Osteocyte (in vitro differentiated cells): ENCODE results near the gene KMO. TPM values are rescaled to one million over a fixed set of nuclear protein-coding genes. Genes with fewer than 3 reads are reported as not detected.

Experiments
- DNase-seq: peaks from one replicate; pipeline ENCODE4 v3.0.0; 2021; ENCODE audit warnings: mixed read lengths; ENCODE audit not compliant: unreplicated experiment; ENCODE audit errors: extremely low spot score
- H3K27ac Mint-ChIP-seq: one replicate; pipeline ENCODE4 v1.8.0; 2021; ENCODE audit warnings: mild to moderate bottlenecking, mixed read lengths; ENCODE audit not compliant: unreplicated experiment
- H3K27me3 Mint-ChIP-seq: one replicate; pipeline ENCODE4 v1.8.0; 2021; ENCODE audit warnings: mixed read lengths; ENCODE audit not compliant: unreplicated experiment
- H3K36me3 Mint-ChIP-seq: one replicate; pipeline ENCODE4 v1.8.0; 2021; ENCODE audit warnings: mixed read lengths; ENCODE audit not compliant: unreplicated experiment
- H3K4me1 Mint-ChIP-seq: one replicate; pipeline ENCODE4 v1.8.0; 2021; ENCODE audit warnings: mixed read lengths; ENCODE audit not compliant: unreplicated experiment
- H3K4me3 Mint-ChIP-seq: one replicate; pipeline ENCODE4 v1.8.0; 2021; ENCODE audit warnings: mild to moderate bottlenecking, moderate library complexity, mixed read lengths; ENCODE audit not compliant: unreplicated experiment
- H3K9me3 Mint-ChIP-seq: one replicate; pipeline ENCODE4 v1.8.0; 2021; ENCODE audit warnings: mixed read lengths; ENCODE audit not compliant: unreplicated experiment
- total RNA-seq: library from RNA; stranded (reverse); gene quantifications from 2 replicates; pipeline ENCODE4 v1.2.1, GENCODE V29; 2021
- TF ChIP-seq, protein P1 (sequence below): fragments of 200-600 bp; sonication (generic); IDR thresholded peaks from 2 replicates; pipeline ENCODE4 v1.5.0; 2021; ENCODE audit warnings: antibody characterized with exemption, mild to moderate bottlenecking, moderate library complexity

The KMO gene
- total RNA-seq, 1 donor from 2014 or later = not detected

DNA sequence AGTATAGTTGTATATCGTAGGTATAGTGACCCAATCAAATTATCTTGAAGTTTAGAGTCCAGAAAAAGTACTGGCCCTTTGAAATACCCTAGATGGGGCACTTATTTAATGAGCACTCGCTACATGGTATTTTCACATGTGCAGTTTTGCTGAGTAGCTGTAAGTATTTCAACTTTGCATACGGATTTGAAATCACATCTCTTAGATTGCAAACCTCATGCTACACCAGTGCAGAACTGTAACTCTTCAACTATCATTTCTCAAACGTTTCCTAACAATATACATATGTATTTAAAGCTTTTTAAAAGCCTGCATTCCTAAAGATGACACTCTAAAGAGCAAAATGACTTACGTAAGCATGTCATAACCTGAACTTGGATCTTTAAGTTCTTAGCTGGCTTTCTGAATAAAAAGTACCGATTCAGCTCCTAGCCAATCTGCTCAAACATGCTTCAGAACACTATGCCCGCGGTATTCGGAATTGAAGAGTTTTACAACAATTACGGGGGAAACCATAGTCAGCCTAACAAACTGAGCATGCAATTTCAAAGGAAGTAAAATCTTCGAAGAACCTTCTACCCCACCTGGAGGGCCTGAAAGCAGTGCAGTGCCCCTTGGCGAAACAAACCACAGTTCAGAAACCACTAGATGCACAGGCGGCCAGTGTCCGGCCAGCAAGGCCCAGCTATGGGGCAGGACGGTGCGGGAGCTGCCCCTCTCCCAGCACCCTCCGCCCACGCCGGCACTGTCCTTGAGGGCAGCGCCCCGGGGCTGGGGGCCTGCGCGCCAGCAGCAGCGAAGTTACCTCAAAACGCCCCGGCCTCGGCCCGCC is 13.5 kb upstream of the KMO start:
- Mint-ChIP-seq H3K9me3 (no peaks in the 10 kb centered on the region), H3K36me3 (peaks cover 15% of the 10 kb centered on the region), H3K27ac (peak overlapping the region; percentile 86), H3K4me1 (peaks cover 21% of the 10 kb centered on the region), H3K27me3 (peaks cover 26% of the 10 kb centered on the region), H3K4me3 (no peak overlapping the region)
- peak; percentile 86 for DNase-seq
- TF ChIP-seq, protein P1, sequence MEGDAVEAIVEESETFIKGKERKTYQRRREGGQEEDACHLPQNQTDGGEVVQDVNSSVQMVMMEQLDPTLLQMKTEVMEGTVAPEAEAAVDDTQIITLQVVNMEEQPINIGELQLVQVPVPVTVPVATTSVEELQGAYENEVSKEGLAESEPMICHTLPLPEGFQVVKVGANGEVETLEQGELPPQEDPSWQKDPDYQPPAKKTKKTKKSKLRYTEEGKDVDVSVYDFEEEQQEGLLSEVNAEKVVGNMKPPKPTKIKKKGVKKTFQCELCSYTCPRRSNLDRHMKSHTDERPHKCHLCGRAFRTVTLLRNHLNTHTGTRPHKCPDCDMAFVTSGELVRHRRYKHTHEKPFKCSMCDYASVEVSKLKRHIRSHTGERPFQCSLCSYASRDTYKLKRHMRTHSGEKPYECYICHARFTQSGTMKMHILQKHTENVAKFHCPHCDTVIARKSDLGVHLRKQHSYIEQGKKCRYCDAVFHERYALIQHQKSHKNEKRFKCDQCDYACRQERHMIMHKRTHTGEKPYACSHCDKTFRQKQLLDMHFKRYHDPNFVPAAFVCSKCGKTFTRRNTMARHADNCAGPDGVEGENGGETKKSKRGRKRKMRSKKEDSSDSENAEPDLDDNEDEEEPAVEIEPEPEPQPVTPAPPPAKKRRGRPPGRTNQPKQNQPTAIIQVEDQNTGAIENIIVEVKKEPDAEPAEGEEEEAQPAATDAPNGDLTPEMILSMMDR = no peak

DNA sequence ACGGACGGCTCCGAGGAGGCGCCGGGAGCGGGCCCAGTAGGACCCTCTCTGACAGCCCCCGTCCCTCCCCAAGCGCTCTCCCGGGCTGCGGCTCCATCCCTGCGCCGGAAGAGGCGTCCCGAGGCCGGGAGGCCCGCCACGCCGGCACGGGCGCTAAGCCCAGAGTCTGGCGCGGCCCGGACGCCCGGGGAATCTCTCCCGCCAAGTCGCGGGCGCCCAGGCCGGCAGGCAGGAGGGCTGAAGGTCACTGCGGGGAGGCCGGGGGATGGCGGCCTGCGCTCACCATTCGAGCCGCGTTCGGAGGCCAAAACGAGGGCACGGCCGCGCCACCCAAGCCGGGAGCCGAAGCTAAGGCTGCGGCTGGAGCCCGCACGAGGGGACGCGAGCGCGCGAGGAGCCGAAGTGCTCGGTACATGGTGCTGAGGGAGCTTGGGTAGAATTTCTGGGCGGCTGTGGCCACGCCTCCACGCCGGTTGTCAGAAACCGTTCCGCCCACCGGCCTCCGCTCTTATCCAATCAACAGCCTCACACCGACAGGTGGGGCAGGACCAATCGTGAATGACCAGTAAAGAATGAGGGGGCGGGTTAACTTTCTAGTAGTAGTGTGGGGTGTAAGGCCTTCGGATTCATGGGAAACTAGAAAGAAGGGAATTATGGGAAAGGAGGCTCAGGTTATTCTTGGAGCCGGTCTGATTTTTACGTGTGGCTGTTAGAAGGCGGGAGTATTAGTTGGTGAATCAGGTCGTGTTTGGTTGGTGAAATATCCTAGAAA is 12.7 kb upstream of the KMO start, which contains the start of gene FH:
TSS of gene FH (minus strand) at position 448 of the 772 bp plus-strand sequence. CDS start at position 415, 33 bp downstream.
- Mint-ChIP-seq H3K27me3 (peaks cover 34% of the 10 kb centered on the region), H3K4me1 (peaks cover 18% of the 10 kb centered on the region), H3K27ac (peak within 1 kb of the TSS; percentile 86), H3K36me3 (peaks cover 10% of the 10 kb centered on the region), H3K9me3 (no peaks in the 10 kb centered on the region), H3K4me3 (no peak within 1 kb of the TSS)
- TF ChIP-seq, protein P1 = no peak
- DNase-seq = peak; percentile 97

DNA sequence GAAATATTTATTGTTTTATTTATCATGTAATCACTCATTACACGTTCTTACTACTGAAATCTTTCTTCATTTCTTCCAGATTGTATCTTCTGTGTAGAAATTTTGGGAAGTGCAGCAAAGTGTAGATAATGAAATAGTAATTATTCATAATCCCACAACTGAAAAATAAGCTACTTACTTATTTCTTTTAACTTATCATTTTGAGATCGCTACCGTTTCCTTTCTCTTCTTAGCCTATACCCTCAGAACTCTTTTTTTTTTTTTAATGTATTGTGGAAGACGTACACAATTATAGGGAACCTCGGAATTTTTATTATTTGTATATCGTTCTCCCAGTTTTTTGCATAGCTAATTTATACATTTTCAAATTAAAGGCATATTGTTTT is 12.1 kb upstream of the KMO start:
- Mint-ChIP-seq H3K4me3 (no peak overlapping the region), H3K27me3 (peaks cover 39% of the 10 kb centered on the region), H3K27ac (no peak overlapping the region), H3K9me3 (no peaks in the 10 kb centered on the region), H3K4me1 (peaks cover 17% of the 10 kb centered on the region), H3K36me3 (peaks cover 8% of the 10 kb centered on the region)
- DNase-seq = no peak
- TF ChIP-seq, protein P1 = no peak

DNA sequence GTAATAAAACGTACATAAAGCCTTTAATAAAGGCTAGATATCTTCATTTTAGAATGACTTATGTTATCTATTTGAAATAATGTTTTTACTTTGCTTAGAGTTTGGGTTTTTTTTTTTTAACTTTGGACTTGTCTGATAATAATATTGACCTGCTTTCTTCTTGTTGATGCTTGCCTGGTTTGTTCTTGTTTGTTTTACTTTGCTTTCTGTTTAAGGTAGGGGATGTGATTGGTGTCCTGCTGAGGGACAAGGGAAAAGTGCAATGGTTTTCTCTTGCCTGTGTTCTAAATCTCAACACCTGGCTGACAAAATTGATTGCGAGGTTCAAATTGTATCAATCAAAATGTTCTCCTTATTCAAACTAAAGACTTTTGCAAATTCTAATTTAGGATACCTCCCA is 10.5 kb upstream of the KMO start:
- H3K27me3 Mint-ChIP-seq = peaks cover 47% of the 10 kb centered on the region
- TF ChIP-seq, protein P1 = no peak
- no peaks in the 10 kb centered on the region for H3K36me3 Mint-ChIP-seq
- H3K4me1 Mint-ChIP-seq = peaks cover 15% of the 10 kb centered on the region
- no peak overlapping the region for H3K4me3 Mint-ChIP-seq
- no peaks in the 10 kb centered on the region for H3K9me3 Mint-ChIP-seq
- H3K27ac Mint-ChIP-seq = no peak overlapping the region
- DNase-seq = no peak

- no peak overlapping the region for H3K4me3 Mint-ChIP-seq
- TF ChIP-seq, protein P1 = no peak
- H3K4me1 Mint-ChIP-seq = peaks cover 2% of the 10 kb centered on the region
- H3K36me3 Mint-ChIP-seq = no peaks in the 10 kb centered on the region
- DNase-seq = no peak
- no peaks in the 10 kb centered on the region for H3K9me3 Mint-ChIP-seq
- peaks cover 70% of the 10 kb centered on the region for H3K27me3 Mint-ChIP-seq
- H3K27ac Mint-ChIP-seq = no peak overlapping the region
Measured at GRCh38 chr1:241525026-241525425, 7.2 kb upstream of the KMO start.
